Ecto neural progenitor cell (in vitro differentiated cells): ENCODE results near the gene DCAF4L1.

ENCODE experiments used
- DNase-seq: peaks from one replicate; pipeline ENCODE4 v3.0.0-alpha.2; 2018; ENCODE audit warnings: low spot score

DCAF4L1 gene

GRCh38 chr4:41981456-41981855, at the start of gene DCAF4L1:
Gene DCAF4L1 (plus strand): TSS chr4:41981756. CDS start chr4:41981793, 37 bp downstream.
- no peak for DNase-seq

GRCh38 chr4:41932988-41933387, 48.6 kb upstream of the DCAF4L1 start:
- DNase-seq, result no peak

GRCh38 chr4:41933997-41934503, 47.5 kb upstream of the DCAF4L1 start:
- no peak for DNase-seq

GRCh38 chr4:41934514-41934900, 47.0 kb upstream of the DCAF4L1 start:
- DNase-seq, result no peak

GRCh38 chr4:41934901-41935651, 46.5 kb upstream of the DCAF4L1 start, which contains the start of gene TMEM33:
Gene TMEM33 (plus strand): TSS chr4:41935429. CDS start chr4:41935485, 56 bp downstream.
- DNase-seq, result peak; percentile 87

- no peak for DNase-seq
Measured at GRCh38 chr4:41935652-41936021, 45.9 kb upstream of the DCAF4L1 start.

- no peak for DNase-seq
Measured at GRCh38 chr4:41939016-41939626, 42.4 kb upstream of the DCAF4L1 start.

GRCh38 chr4:41940834-41941233, 40.7 kb upstream of the DCAF4L1 start:
- no peak for DNase-seq

GRCh38 chr4:41943506-41943905, 38.0 kb upstream of the DCAF4L1 start:
- no peak for DNase-seq

- no peak for DNase-seq
Measured at GRCh38 chr4:41944089-41944488, 37.5 kb upstream of the DCAF4L1 start.

GRCh38 chr4:41949531-41949930, 32.0 kb upstream of the DCAF4L1 start:
- DNase-seq, result no peak

- DNase-seq, result no peak
Measured at GRCh38 chr4:41957634-41958033, 23.9 kb upstream of the DCAF4L1 start.

- DNase-seq, result no peak
Measured at GRCh38 chr4:41963105-41963504, 18.5 kb upstream of the DCAF4L1 start.

GRCh38 chr4:41964401-41964800, 17.2 kb upstream of the DCAF4L1 start:
- DNase-seq, result no peak

- no peak for DNase-seq
Measured at GRCh38 chr4:41967392-41967791, 14.2 kb upstream of the DCAF4L1 start.

GRCh38 chr4:41969671-41970070, 11.9 kb upstream of the DCAF4L1 start:
- no peak for DNase-seq

GRCh38 chr4:41975341-41975740, 6.2 kb upstream of the DCAF4L1 start:
- DNase-seq, result no peak

- DNase-seq, result no peak
Measured at GRCh38 chr4:41976775-41977516, 4.6 kb upstream of the DCAF4L1 start.

- no peak for DNase-seq
Measured at GRCh38 chr4:41977709-41978108, 3.8 kb upstream of the DCAF4L1 start.

- no peak for DNase-seq
Measured at GRCh38 chr4:41982716-41983115, 1.2 kb downstream of the DCAF4L1 start.

GRCh38 chr4:41985151-41985550, 3.6 kb downstream of the DCAF4L1 start:
- DNase-seq, result no peak

GRCh38 chr4:41989994-41990364, 8.4 kb downstream of the DCAF4L1 start:
- DNase-seq, result no peak
